Epithelial cell of prostate (primary cell): ENCODE measurements around the gene FAM162B.
"Not testable (repeated sequence)": the region's sequence is repeated elsewhere in the genome, so short reads cannot be mapped to it uniquely, and the experiment has no call there.

ENCODE experiments used
- DNase-seq: peaks from one replicate; pipeline ENCODE4 v3.0.0-alpha.2; 2011; ENCODE audit warnings: low read depth, low spot score
- H3K27ac ChIP-seq: fragments of 450-650 bp; 2 replicates; pipeline ENCODE4 v1.5.1; 2017; ENCODE audit warnings: mild to moderate bottlenecking

FAM162B gene

DNA sequence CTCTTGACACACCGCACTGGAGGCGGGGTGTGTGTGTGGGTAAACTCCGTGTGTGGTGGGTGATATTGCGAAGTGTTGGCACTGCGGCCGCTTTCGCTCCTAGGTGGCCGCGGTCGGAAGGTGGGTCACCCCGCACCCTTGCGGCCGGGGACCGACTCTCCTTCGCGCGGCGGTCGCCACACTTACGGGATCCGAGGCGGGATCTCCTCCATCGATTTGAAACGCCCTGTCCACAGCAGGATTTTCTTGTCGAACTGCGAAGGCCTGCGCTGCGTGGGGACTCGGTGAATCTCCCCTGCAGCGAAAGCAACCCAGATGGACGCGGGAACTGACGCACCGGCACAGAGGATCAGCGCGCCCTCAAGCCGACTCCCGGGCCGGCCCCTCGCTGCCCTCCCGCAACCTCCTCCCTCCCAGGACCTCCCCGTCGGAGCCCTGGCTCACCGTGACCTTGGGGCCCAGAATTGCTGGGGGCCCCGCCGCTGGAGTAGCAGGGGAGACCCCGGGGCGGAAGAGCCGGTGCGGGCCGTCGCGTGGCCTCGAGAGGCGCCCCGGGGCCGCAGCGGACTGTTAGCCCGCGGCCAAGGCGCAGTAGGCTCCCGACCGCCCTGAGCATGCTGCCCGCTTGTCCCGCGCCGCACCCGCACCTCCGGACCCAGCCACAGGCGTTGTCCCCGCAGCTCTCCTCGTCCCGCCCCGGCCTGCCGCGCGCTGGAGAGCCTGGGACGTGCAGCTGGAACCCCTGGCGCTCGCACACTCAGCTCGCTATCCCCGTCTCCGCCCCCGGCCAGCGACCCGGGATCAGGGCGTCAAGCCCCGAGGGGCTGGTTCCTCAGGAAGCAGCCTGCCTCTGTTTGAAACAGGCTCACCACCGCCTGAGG, at the start of gene FAM162B:
TSS of gene FAM162B (minus strand) at position 759 of the 881 bp plus-strand sequence. CDS start at position 616, 143 bp downstream.
- no peak for DNase-seq
- H3K27ac ChIP-seq = no peak within 1 kb of the TSS

DNA sequence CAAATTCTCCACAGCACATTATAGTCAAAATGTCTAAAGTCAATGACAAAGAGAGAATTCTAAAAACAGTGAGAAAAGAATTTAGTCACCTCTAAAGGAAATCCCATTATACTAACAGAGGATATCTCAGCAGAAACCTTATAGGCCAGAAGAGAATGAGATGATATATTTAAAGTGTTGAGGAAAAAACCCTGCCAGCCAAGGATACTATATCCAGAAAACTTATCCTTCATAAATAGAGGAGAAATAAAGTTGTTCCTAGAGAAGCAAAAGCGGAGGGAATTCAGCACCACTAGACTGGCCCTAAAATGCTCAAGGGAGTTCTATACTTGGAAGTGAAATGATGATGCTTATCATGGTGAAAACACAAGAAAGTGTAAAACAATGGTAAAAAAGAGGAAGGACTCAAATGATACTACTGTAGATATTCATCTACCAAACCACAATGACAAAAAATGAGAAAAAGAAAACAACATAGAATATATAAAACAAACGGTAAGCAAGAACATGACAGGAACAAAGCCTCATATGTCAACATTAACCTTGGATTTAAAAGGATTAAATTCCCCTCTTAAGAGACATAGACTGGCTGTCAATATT, 46.6 kb upstream of the FAM162B start:
- H3K27ac ChIP-seq = no peak overlapping the region
- DNase-seq = no peak

DNA sequence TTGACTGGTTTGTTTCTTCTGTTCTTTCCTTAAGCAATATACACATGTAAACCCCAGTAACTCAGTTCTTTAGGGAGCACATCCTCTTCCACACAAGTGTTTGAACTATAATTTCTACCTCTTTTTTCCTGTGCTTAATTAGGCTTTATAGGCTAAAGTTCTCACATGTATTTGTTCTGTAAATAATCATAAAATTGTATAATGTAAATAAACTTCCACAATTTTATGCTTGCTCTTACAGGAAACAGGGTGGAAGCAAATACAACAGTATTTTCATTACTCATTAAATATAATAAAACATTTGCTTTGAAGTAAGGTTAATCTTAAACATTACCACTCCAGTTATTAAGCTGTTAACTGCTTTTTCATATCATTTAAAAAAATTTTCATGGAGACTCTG, 36.5 kb upstream of the FAM162B start:
- no peak for DNase-seq
- no peak overlapping the region for H3K27ac ChIP-seq

DNA sequence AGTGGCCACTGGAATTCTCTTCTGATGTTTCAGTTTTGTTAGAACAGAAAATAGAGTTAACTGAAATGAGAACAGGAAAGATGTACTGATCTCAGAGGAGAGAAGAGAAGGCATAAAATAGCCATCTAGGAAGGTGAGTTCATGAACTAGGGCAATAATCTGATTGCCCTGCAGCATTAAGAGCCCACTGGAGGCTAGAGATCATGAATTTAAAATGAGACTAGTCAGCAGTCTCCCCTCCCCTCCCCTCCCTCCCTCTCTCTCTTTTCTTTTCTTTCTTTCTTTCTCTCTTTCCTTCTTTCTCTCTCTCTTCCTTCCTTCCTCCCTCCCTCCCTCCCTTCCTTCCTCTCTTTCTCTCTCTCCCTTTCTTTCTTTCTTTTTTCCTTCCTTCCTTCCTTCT, 34.4 kb upstream of the FAM162B start:
- no peak for DNase-seq
- H3K27ac ChIP-seq = no peak overlapping the region

DNA sequence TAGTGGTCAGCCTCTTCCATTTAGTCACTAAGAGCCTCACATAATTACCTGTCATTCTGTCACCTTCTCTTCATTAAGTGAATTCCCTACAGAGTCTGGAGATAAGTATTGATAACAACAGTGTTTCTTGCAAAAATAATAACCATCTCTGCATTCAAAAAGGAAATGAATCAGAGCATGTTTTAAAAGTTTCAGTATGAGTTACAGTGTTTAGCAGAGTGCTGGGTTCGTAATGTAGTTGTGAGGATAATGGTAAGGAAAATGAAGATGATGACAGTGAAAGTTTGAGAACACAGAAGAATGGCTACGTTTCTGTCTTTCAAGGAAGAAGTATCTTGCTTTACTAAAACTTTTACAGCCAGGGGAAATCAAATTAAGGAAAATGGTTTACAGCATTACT, 32.1 kb upstream of the FAM162B start:
- no peak for DNase-seq
- H3K27ac ChIP-seq = no peak overlapping the region

DNA sequence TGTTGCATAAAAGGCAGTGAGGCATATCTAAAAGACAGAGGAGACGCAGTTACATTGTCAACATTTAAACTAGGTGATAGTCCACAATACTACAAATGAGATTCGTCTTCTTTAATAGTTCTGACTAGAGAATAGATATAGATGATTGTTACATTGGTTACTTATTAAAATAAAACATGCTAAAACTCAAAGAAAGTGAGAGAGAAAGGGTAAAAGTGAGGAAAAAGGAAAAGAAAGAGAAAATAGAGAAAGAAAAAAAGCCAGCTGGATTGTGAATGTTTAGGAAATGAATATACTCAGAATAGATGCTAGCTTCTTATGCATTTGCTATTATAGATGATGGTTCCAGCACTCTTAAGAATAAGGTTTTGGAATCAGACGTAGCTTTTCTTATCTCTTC, 27.7 kb upstream of the FAM162B start:
- DNase-seq = no peak
- H3K27ac ChIP-seq = no peak overlapping the region

DNA sequence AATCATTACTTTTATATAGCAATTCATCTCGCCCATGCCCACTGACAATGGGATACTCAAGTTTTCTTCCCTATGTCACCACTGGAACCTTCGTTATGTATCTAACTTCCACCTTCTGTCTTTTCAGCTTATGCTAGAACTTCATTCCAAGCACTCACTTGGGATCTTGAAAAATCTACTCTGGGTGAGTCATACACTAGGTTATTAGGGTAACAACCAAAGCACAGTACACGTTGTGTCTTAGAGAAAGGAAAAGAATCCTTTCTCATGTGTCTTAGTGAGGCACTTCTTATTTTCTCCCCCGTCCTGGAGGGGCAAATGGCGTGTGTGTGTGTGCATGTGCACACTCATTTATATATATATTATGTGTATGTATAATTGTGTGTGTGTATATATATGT, 18.3 kb upstream of the FAM162B start:
- H3K27ac ChIP-seq = no peak overlapping the region
- no peak for DNase-seq

DNA sequence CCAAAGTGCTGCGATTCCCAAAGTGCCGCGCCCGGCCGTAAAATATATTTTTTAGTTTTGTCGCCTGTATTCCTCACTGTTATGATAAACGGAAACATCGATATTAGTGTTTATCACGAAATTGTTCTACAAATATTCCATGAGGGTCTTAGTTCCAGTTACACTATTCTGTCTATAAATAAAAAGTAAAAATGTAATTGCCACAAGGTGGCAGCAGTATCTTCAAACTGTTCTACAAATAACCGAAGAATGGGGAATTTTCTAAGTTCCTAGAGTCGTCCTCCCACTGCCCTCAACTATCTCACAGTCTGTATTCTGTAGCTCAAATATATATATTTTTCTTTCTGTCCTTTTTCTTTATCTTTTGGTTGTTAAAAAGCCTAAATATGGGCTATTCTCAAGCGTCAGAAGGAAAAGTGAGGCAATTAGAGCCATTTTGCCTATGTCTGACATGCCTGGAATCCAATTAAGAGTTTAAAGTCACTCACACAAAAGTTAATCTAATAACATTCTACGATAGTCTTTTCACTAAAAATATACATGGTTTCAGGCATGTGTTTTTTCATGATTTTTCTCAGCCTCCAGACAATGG, 14.2 kb upstream of the FAM162B start:
- no peak for DNase-seq
- H3K27ac ChIP-seq = no peak overlapping the region

DNA sequence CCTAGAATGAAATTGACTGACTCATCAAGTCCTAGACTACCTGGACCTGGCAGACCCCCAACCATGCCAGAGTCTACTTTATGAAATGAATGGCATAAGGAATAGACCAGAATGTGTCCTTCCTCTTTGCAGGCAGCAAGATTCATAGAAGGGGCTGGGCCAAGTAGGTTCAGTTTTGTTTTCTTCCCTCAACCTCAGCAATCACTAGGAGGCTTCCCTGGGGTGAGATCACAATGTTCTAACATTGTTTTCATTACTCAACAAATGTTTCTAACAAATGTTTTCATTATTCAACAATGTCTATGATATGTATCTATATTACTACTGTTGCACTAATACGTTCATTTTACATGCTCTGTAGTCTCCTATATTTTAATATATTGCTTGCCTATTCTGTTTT, 8.4 kb upstream of the FAM162B start:
- DNase-seq = no peak
- no peak overlapping the region for H3K27ac ChIP-seq

DNA sequence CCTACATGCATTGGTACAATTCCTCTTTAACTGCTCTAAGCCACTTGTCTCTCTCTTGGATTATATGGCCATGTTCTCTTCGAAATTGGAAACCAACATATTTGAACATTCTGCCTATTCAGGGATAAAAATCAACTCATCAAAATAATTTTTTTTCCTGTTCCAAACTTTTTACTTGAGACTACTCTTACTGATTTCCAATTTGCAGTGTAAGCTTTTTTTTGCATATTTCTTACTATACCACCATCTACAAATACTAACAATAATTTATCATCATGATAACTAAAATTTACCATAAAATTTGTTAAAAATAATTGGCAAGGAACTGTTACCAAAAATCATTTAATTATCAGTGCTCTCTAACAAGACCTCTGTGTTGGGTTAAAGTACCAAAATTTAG, 6.9 kb upstream of the FAM162B start:
- DNase-seq = no peak
- H3K27ac ChIP-seq = no peak overlapping the region

DNA sequence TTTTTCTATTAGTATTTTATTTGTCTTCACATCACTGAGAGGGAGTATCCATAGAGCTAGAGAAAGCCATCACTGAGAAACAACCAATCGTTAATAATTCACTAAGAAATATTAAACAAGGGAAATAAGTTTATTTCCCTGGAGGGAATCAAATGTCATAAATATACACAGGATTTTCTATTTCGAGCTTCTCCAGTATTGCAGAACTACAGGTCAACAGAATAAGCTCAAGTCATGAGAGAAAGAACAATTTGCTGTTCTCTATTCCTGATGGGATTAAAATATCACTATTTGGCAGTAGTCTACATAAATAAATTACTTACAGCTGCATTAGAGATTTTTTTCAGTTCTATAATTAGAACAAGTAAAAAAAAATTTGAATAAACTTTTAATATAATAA, 2.2 kb upstream of the FAM162B start:
- no peak for DNase-seq
- no peak overlapping the region for H3K27ac ChIP-seq

DNA sequence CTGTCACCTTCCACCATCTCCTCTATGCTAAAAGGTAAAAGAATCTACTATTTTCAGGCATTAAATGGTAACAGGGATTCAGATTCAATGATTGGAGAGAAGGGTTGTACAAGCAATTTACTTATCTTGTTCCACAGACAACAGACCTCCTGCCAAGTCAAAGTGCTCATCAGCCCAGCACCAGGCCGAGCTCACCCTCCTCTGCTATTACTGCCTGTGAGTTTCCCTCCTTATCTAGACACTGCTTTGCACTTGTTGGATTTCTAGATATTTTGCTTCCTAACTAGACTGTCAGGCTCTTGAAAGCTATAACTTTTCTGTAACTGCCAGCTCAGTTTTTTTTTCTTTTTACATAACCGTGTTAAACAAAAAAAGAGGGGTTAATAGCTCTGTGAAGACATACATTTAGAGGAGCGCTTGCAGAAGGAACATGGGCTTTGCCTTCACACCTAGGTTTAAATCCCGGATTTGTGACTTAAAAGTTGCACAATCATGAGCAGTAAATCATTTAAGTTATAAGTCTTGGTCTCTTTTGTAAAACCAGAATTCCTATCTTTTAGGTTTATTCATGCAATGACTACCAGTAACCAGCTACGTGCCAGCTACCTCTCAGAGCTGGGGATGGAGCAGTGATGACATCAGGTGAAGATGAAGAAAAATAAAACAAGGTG, 1.1 kb upstream of the FAM162B start:
- H3K27ac ChIP-seq = no peak overlapping the region
- no peak for DNase-seq

DNA sequence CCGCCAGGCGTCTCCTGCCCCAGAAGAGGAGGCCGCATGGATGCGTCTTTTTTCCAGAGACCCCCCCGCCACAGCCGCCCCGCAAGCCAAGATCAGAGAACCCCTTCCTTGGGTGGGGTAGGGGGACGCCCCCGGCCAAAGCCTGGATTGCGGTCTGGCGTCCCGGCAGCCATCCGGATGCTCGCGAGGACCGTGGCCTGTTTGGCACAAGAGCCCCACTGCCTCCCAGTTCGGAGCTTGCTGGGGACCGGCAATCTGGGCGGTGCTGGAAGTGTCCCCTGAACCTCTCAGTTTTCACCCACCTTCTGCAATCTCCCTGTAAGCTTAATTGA, 924 bp downstream of the FAM162B start:
- no peak overlapping the region for H3K27ac ChIP-seq

DNA sequence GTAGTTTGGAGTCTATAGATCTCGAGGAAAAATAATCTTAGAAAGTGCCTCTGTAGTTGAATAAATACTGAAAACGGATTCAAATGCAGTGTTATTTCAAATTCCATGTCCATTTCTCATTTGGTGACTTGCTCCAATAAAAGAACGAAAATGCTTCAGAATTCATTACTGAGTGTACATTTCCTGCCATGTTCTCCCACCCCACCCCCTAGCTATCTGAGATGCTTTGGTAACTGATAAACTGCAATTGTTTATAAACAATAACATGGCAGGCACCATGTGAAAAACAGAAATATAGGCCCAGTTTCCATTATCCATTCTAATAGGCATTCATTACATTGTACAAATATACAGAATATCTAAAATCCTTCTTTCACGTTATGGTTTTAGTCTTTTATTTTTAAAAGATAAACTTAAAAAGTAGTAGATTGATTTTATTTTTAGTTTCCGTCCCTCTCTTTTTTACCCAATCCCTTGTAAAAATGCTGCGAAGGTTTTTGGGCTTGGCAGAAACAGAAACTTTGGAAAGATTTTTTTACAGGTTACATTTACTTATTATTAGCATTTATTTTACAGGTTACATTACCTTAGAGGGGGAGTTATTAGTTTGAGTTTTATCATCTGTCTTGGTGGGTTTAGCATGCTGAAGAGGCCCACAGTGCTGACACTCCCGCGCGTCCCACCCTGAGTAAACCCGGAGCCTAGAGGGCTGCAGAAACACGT, 1.5 kb downstream of the FAM162B start:
- DNase-seq = no peak
- no peak overlapping the region for H3K27ac ChIP-seq

More for the DNA sequence above, 924 bp downstream of the FAM162B start:
- no peak for DNase-seq

DNA sequence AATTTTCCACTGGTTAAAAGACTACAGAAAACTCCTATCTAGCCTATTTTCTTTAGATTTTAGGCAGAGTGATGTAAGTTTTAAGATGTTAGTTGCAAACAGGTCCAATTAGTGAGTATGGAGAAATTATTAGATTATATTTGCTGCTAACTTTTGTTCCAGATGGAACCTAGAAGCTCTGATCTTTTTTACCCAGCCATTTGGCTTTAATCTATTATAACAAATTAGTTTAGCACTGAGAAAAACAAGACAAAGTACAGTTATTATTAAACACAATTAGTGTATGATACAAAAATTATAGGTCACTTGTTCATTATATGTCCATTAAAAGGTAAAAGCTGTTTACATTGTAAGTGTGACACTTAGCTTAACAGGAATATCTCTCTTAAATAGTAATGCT, 2.5 kb downstream of the FAM162B start:
- no peak overlapping the region for H3K27ac ChIP-seq
- DNase-seq = no peak

DNA sequence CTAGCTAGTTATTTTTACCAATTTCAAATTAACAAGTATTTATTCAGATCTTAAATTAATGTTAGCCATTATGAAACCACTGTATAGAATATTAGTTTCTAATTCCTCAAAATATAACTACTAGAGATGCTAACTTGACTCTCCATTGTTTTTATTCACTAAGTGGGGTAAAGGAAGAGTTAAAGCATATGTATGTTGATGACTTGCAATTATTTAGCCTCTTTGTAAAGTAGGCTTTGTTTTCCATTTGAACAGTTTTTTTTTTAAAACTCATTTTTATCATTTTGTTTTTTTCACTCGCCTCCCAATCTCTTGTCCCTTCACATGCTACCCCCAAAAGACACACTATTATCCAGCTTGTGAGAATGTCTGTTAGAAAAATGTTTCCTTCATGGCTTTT, 3.3 kb downstream of the FAM162B start:
- no peak for DNase-seq
- H3K27ac ChIP-seq = no peak overlapping the region

DNA sequence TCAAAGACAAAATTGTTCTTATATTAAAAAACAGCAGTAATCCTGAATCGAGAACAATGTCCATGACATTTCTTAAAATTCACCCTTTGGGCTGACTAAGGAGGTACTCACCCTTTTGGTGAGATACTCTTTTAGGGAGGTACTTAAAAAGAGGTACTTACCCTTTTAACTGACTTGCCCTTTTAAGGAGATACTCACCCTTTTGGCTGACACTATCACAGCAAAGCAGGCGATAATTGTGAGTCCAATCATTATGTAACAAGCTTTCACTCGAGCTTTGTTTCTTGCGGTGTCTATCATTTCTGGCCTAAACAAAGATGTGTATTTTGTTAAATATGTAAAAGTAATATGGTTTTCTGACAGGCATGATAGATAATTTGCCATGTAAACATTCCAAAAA, 3.7 kb downstream of the FAM162B start:
- H3K27ac ChIP-seq = no peak overlapping the region
- no peak for DNase-seq

DNA sequence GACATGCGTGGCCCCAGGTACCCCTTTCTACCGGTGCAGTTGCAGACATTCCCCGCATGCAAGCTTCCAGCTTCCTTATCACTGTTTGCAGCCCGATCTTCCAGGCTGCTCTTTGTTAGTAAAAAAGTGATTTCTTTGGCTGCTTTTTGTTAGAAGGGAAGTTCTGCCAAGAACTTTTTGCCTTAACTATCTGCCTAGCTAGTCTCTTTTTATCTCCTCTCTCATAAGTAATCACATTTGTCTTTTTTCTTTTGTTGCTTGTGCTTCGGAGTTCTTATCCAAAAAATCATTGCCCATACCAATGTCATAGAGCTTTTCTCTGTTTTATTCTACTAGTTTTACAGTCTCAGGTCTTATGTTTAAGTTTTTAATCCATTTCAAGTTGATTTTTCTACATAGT, 20.3 kb downstream of the FAM162B start:
- no peak for DNase-seq
- H3K27ac ChIP-seq = no peak overlapping the region

DNA sequence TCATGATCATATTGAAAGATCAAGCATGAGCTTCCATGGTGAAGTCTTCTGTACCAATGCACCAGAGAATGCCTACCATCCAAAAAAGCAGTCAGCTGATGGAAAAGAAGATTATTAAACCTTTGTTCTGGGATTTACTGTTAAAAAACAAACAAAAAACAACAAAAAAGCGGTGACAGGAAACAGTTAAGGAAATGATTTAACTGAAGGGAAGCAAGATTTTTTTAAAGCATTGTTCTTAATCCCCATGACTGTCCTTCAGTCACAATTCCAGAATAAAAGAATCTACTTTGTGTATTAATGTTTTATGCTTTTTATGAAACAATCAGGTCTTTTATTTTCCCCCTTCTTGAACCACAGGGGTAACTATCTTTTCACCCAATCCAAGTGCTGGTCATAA, 23.9 kb downstream of the FAM162B start:
- H3K27ac ChIP-seq = no peak overlapping the region
- DNase-seq = no peak

DNA sequence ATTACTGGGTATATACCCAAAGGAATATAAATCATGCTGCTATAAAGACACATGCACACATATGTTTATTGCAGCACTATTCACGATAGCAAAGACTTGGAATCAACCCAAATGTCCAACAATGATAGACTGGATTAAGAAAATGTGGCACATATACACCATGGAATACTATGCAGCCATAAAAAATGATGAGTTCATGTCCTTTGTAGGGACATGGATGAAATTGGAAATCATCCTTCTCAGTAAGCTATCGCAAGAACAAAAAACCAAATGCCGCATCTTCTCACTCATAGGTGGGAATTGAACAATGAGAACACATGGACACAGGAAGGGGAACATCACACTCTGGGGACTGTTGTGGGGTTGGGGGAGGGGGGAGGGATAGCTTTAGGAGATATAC, 25.0 kb downstream of the FAM162B start:
- not testable (repeated sequence) for DNase-seq, H3K27ac ChIP-seq
